ENCODE data around the gene GBX1.

GRCh38 chr7:151135866-151136843 lies 31.3 kb downstream of the GBX1 start:
- no peak for TF ChIP-seq CTCF (IDR thresholded peaks at IDR 0.05; ENCODE audit: extremely low read depth in 1 of 2, insufficient read depth in 1 of 2, low read depth in 1 of 2, low read length in 2 of 2)
- no peak for TF ChIP-seq POLR2A (IDR thresholded peaks at IDR 0.05; ENCODE audit: low read depth, low read length)
- no peak for TF ChIP-seq EZH2 (IDR thresholded peaks at IDR 0.05; ENCODE audit: borderline replicate concordance, low read depth, low read length, severe bottlenecking)
- no peak for TF ChIP-seq GATA2 (IDR thresholded peaks at IDR 0.05; ENCODE audit: insufficient read depth, insufficient read length, low read depth, low read length)
- no peak for TF ChIP-seq MYC (IDR thresholded peaks at IDR 0.05; ENCODE audit: low read depth, low read length)

Measured in endothelial cell of umbilical vein (primary cell).